Lung (tissue), 12 donors: ENCODE measurements around the gene PTX3. TPM values are rescaled to one million over a fixed set of nuclear protein-coding genes. Genes with fewer than 3 reads are reported as not detected.

ENCODE experiments used
- ATAC-seq: fragments of 200-7000 bp; cut with Tn5 transposase; one replicate; pipeline ENCODE4 v1.9.1; 2020; ENCODE audit warnings: moderate number of reproducible peaks; ENCODE audit not compliant: insufficient read depth, low FRiP score
- DNase-seq, 3 donors: peaks; one replicate each; pipeline ENCODE4 v3.0.0-alpha.2; 2013 to 2017
- H3K27ac ChIP-seq, 2 donors: one replicate each; pipeline ENCODE4 v1.5.1; 2013; ENCODE audit warnings: mild to moderate bottlenecking in 2 of 2, moderate library complexity in 2 of 2, control low read depth in 1 of 2, inconsistent platforms in 1 of 2, low read depth in 1 of 2, low read length in 1 of 2
- H3K27me3 ChIP-seq, 3 donors: one replicate each; pipeline ENCODE4 v1.5.1; 2013; ENCODE audit warnings: low read length in 2 of 3; ENCODE audit not compliant: control insufficient read depth in 3 of 3, insufficient read depth in 3 of 3
- H3K36me3 ChIP-seq, 4 donors: one replicate each; pipeline ENCODE4 v1.5.1; 2013; ENCODE audit warnings: low read length in 4 of 4, mild to moderate bottlenecking in 1 of 4, moderate library complexity in 1 of 4; ENCODE audit not compliant: control insufficient read depth in 4 of 4, insufficient read depth in 4 of 4
- H3K4me1 ChIP-seq, 5 donors: one replicate each; pipeline ENCODE4 v1.5.1; 2013; ENCODE audit warnings: low read length in 5 of 5, mild to moderate bottlenecking in 2 of 5, moderate library complexity in 1 of 5; ENCODE audit not compliant: control insufficient read depth in 5 of 5, insufficient read depth in 5 of 5
- H3K4me3 ChIP-seq: one replicate; pipeline ENCODE4 v1.5.1; 2013; ENCODE audit warnings: mild to moderate bottlenecking, control low read depth, moderate library complexity
- H3K9ac ChIP-seq, 2 donors: one replicate each; pipeline ENCODE4 v1.5.1; 2013; ENCODE audit warnings: low read length in 2 of 2, control low read depth in 1 of 2; ENCODE audit not compliant: insufficient read depth in 1 of 2
- H3K9me3 ChIP-seq, 4 donors: one replicate each; pipeline ENCODE4 v1.5.1; 2013; ENCODE audit warnings: low read length in 3 of 4, mild to moderate bottlenecking in 1 of 4, moderate library complexity in 1 of 4; ENCODE audit not compliant: control insufficient read depth in 4 of 4, insufficient read depth in 3 of 4
- WGBS, 2 donors: extraction: QIAGEN DNeasy Blood & Tissue Kit; methylation state at CpG; one replicate each; pipeline ENCODE4 v1.1.7; 2013; 5-methylcytosine and 5-hydroxymethylcytosine counted together
- polyA plus RNA-seq, 2 donors: library from polyadenylated mRNA; stranded (reverse); fragments of 200-250 nt; gene quantifications; one replicate each; pipeline ENCODE4 v1.2.1, GENCODE V29; 2013
- total RNA-seq, 2 donors: library from RNA; depleted of rRNA in 1 of 2; stranded (reverse); fragments of >200 nt in 1 of 2; gene quantifications; one replicate each; pipeline ENCODE4 v1.2.1, GENCODE V29; 2014 to 2021
- TF ChIP-seq, protein P1 (sequence below): IDR thresholded peaks from 2 replicates; pipeline ENCODE4 v1.5.1; 2012; ENCODE audit warnings: mild to moderate bottlenecking; ENCODE audit errors: control extremely low read depth, extremely low read depth
- donor health status: control.
- donor health status: control.
- donor health status: Bipolar disorder and iron deficiency.
- donor health status: healthy.
- donor health status: DM: yes; HTN: yes; CAD: no.

Gene PTX3
- total and polyA plus RNA-seq, 4 donors: 4.1 to 626 (median 26.1) TPM

DNA sequence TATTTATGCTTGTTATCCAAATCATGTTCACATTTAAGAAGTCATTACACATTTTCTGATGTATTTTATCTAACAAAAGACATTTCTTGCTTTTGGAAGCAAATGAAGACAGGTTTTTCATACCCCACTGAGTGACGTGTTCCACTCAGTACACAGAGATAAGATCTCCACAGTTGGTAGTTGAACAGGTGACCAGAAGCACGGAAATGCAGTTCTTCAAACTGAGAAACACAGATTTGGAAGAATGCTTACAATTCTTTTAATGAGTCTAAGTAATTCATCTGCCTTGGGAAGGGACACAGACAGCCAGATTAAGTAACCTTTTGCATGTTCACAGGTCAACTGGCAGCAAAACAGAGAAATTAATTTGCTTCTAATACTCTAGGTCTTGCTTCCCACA, 23.1 kb downstream of the PTX3 start:
- WGBS, 2 donors: 73 to 81% methylated on average over 2 of the region's 2 CpGs
- Histone ChIP-seq H3K4me1 (no peaks in the 10 kb centered on the region), H3K27ac (no peak overlapping the region), H3K36me3 (peaks cover 0 to 4% (median 0%) of the 10 kb centered on the region in 4 donors), H3K9ac (no peak overlapping the region), H3K4me3 (no peak overlapping the region), H3K27me3 (no peaks in the 10 kb centered on the region), H3K9me3 (no peaks in the 10 kb centered on the region)
- TF ChIP-seq, protein P1, sequence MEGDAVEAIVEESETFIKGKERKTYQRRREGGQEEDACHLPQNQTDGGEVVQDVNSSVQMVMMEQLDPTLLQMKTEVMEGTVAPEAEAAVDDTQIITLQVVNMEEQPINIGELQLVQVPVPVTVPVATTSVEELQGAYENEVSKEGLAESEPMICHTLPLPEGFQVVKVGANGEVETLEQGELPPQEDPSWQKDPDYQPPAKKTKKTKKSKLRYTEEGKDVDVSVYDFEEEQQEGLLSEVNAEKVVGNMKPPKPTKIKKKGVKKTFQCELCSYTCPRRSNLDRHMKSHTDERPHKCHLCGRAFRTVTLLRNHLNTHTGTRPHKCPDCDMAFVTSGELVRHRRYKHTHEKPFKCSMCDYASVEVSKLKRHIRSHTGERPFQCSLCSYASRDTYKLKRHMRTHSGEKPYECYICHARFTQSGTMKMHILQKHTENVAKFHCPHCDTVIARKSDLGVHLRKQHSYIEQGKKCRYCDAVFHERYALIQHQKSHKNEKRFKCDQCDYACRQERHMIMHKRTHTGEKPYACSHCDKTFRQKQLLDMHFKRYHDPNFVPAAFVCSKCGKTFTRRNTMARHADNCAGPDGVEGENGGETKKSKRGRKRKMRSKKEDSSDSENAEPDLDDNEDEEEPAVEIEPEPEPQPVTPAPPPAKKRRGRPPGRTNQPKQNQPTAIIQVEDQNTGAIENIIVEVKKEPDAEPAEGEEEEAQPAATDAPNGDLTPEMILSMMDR: no peak
- DNase-seq: no peak
- ATAC-seq: no peak

DNA sequence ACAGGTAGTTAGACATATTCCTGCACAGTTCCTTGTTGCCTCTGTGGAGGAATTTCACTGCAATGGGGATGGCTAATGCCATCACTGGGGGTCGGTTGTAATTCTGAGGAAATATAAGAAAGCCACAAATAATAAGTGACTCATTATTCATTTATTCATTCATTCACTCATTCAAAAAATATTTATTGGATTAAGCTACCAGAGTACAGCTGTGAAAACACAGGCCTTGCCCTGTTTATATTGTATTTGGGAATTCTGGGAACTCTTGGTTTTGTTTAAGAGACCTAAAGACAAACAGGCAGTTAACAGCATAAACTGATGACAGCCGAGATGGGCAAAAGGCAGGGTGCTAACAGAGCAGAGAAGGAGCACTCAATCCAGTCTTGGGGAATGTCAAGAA, 23.6 kb downstream of the PTX3 start:
- DNase-seq (no peak), ATAC-seq (no peak)
- Histone ChIP-seq H3K27me3 (no peaks in the 10 kb centered on the region), H3K9ac (no peak overlapping the region), H3K4me3 (no peak overlapping the region), H3K9me3 (no peaks in the 10 kb centered on the region), H3K36me3 (peaks cover 0 to 4% (median 0%) of the 10 kb centered on the region in 4 donors), H3K4me1 (no peaks in the 10 kb centered on the region), H3K27ac (no peak overlapping the region)
- TF ChIP-seq, protein P1: no peak
- 68 to 75% methylated on average over 2 of the region's 2 CpGs for WGBS, 2 donors

DNA sequence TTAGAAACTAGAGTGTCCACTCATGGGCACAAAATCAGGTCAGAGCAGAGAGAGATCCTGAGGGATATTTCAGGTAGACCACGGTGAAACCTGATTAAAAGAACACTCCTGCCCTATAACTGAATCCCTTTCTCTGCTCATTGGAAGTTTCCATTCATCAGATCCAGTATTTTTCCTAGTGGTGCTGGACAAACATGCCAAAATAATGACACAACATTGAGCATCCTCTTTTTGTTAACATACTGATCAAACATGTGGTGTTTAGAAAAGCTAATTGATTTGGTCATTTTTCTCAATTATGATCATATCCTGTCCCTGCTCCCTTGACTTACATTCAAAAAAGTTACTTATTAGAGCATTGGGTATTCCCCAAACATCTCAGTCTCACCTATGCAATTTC, 27.2 kb downstream of the PTX3 start:
- no peak for DNase-seq
- Histone ChIP-seq H3K9ac (no peak overlapping the region), H3K4me1 (no peaks in the 10 kb centered on the region), H3K36me3 (peaks cover 0 to 5% (median 0%) of the 10 kb centered on the region in 4 donors), H3K9me3 (no peaks in the 10 kb centered on the region), H3K27me3 (no peaks in the 10 kb centered on the region), H3K4me3 (no peak overlapping the region), H3K27ac (no peak overlapping the region)
- TF ChIP-seq, protein P1: no peak
- no peak for ATAC-seq
- WGBS, 2 donors: 81 to 83% methylated on average over 1 of the region's 1 CpG

DNA sequence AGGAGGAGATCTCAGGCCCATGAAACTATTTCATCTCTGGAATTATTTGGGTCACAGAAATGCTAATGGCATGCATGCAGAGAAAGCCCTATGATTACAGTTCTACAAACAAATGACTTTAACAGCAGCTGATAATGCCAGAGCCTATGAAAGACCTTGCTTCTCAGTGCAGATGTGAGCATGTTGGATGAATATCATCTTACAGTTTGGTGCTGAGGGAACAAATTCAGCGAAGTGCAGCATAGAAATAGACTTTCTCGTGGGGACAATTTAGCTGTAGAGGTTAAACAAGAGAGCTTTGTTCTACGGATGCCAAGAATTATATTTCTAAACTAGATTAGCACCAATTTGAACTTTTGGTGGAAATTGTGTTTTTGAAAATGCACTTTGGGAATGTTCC, 27.7 kb downstream of the PTX3 start:
- peaks cover 0 to 4% (median 0%) of the 10 kb centered on the region in 4 donors for H3K36me3 ChIP-seq
- no peak overlapping the region for H3K4me3 ChIP-seq
- H3K4me1 ChIP-seq: no peaks in the 10 kb centered on the region
- no peak overlapping the region for H3K27ac ChIP-seq
- 86 to 96% methylated on average over 3 of the region's 3 CpGs for WGBS, 2 donors
- no peak for ATAC-seq
- no peaks in the 10 kb centered on the region for H3K27me3 ChIP-seq
- H3K9ac ChIP-seq: no peak overlapping the region
- TF ChIP-seq, protein P1: no peak
- no peak for DNase-seq
- H3K9me3 ChIP-seq: no peaks in the 10 kb centered on the region
